ENCODE data around the gene RNF43.

DNA sequence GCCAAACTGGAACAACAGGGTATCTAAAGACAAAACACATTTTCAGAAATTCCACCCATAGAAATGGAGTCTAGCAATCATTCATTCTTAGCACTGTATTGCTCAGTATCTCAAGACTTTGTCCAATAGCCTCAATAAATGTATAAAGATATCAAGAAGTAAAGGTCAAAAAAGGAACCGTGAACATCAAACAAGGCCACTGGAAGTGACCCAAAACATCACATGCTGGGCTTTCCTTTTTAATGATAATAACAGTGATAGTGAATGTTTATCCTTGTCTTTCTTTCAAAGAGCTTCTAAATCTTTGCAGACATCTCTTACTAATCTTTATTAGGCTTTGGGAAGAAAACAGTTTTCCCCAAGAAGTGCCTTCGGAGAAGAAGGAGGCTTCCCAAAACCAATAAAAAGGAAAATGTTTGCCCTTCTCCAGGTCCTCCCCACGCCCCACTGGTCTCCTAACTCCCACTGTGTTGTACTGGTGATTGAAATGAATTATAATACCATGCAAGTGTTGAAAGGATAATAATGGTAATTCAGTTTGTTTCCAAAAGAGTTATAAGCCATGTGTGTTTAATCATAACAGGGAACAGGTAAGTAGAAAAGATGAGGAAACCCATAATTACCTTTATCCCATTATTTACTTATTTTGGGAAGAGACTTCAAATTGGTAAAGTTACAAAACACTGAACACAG lies 18.6 kb downstream of the RNF43 start:
- TF ChIP-seq, protein P1, sequence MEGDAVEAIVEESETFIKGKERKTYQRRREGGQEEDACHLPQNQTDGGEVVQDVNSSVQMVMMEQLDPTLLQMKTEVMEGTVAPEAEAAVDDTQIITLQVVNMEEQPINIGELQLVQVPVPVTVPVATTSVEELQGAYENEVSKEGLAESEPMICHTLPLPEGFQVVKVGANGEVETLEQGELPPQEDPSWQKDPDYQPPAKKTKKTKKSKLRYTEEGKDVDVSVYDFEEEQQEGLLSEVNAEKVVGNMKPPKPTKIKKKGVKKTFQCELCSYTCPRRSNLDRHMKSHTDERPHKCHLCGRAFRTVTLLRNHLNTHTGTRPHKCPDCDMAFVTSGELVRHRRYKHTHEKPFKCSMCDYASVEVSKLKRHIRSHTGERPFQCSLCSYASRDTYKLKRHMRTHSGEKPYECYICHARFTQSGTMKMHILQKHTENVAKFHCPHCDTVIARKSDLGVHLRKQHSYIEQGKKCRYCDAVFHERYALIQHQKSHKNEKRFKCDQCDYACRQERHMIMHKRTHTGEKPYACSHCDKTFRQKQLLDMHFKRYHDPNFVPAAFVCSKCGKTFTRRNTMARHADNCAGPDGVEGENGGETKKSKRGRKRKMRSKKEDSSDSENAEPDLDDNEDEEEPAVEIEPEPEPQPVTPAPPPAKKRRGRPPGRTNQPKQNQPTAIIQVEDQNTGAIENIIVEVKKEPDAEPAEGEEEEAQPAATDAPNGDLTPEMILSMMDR (IDR thresholded peaks at IDR 0.05; ENCODE audit: poor library complexity, severe bottlenecking) = no peak
- no peak for TF ChIP-seq TAF1 (IDR thresholded peaks at IDR 0.05; ENCODE audit: low read depth)
- TF ChIP-seq, protein P2, sequence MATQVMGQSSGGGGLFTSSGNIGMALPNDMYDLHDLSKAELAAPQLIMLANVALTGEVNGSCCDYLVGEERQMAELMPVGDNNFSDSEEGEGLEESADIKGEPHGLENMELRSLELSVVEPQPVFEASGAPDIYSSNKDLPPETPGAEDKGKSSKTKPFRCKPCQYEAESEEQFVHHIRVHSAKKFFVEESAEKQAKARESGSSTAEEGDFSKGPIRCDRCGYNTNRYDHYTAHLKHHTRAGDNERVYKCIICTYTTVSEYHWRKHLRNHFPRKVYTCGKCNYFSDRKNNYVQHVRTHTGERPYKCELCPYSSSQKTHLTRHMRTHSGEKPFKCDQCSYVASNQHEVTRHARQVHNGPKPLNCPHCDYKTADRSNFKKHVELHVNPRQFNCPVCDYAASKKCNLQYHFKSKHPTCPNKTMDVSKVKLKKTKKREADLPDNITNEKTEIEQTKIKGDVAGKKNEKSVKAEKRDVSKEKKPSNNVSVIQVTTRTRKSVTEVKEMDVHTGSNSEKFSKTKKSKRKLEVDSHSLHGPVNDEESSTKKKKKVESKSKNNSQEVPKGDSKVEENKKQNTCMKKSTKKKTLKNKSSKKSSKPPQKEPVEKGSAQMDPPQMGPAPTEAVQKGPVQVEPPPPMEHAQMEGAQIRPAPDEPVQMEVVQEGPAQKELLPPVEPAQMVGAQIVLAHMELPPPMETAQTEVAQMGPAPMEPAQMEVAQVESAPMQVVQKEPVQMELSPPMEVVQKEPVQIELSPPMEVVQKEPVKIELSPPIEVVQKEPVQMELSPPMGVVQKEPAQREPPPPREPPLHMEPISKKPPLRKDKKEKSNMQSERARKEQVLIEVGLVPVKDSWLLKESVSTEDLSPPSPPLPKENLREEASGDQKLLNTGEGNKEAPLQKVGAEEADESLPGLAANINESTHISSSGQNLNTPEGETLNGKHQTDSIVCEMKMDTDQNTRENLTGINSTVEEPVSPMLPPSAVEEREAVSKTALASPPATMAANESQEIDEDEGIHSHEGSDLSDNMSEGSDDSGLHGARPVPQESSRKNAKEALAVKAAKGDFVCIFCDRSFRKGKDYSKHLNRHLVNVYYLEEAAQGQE (IDR thresholded peaks at IDR 0.05; ENCODE audit: borderline replicate concordance) = no peak
- TF ChIP-seq POLR2AphosphoS5 (IDR thresholded peaks at IDR 0.05) = no peak
- no peak for TF ChIP-seq EP300 (conservative IDR thresholded peaks at IDR 0.05; ENCODE audit: poor library complexity, severe bottlenecking)
- TF ChIP-seq RAD21 (conservative IDR thresholded peaks at IDR 0.05) = no peak
- no peak for TF ChIP-seq EZH2 (IDR thresholded peaks at IDR 0.05; ENCODE audit: borderline replicate concordance, insufficient read depth, low read length, poor library complexity, severe bottlenecking)
- no peak for TF ChIP-seq MXI1 (conservative IDR thresholded peaks at IDR 0.05; ENCODE audit: poor library complexity, severe bottlenecking)
- TF ChIP-seq SMC3 (conservative IDR thresholded peaks at IDR 0.05; ENCODE audit: poor library complexity) = no peak

Data from neural cell (in vitro differentiated cells).